KG1 (cell line): ENCODE results near the gene PHF21A.

Experiments
- DNase-seq: peaks from one replicate; lab custom pipeline; 2025; lab: John Stamatoyannopoulos, UW

Gene PHF21A

GRCh38 chr11:46075928-46076327 lies 45.3 kb downstream of the PHF21A start:
- DNase-seq, result no peak

- DNase-seq, result no peak
Measured at GRCh38 chr11:46075168-46075567, 46.1 kb downstream of the PHF21A start.

GRCh38 chr11:46073632-46074031 lies 47.6 kb downstream of the PHF21A start:
- DNase-seq, result no peak

DNA sequence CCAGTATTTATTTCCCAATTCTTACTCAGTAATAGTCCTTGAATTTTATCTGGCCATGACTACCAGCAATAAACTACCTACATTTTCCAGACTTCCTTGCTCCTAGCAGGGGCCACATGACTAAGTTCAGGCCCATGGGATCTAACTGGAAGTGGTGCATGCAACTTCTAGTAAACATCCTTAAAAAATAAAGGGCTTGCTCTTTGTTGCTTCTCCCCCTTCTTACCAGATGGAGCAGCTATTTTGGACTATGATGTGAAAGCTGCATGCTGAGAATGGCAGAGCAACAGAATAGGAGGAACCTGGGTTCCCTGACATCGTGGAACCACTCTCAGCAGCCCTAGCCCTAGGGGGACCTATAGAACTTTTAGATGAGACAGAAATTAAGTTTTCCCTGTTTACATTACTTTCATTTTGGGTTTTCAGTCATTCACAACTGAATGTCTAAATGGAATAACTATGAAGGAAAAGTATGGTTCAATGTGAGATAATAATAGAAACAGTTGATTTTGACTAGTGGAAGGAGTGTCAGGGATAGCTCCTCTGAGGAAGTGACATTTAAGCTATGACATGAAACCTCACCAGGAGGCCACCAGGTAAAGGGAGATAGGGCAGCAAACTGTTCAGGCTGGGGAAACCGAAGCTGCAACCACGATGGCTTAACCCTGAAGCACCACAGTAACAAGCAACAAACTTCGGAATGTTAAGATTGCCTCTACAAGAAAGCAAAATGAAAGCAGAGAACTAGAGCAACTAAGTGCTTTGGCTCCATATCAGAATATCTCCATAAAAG lies 48.9 kb downstream of the PHF21A start:
- DNase-seq, result no peak

- DNase-seq, result no peak
Measured at GRCh38 chr11:46071091-46071490, 50.2 kb downstream of the PHF21A start.

DNA sequence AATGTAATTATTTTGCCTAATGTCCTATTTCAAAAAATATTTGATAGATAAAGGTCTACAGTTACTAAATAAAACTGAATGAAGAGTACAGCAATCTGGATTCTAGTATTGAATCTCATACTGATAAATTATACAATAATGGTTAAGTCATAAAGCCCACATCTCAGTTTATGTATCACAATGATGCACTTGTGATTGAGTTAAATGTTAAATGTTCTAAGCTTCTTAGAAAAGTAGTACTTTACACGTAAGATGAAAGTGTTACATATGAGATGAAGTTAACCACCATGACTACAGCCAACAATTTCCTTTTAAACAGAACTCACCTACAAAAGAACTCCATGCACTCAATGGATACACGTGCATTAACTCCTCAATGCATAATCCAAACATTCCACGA lies 51.7 kb downstream of the PHF21A start:
- no peak for DNase-seq

GRCh38 chr11:46066335-46066734 lies 54.9 kb downstream of the PHF21A start:
- no peak for DNase-seq

GRCh38 chr11:46065681-46066080 lies 55.6 kb downstream of the PHF21A start:
- DNase-seq, result no peak

GRCh38 chr11:46064221-46064620 lies 57.0 kb downstream of the PHF21A start:
- DNase-seq, result no peak

- DNase-seq, result no peak
Measured at GRCh38 chr11:46063138-46063537, 58.1 kb downstream of the PHF21A start.

DNA sequence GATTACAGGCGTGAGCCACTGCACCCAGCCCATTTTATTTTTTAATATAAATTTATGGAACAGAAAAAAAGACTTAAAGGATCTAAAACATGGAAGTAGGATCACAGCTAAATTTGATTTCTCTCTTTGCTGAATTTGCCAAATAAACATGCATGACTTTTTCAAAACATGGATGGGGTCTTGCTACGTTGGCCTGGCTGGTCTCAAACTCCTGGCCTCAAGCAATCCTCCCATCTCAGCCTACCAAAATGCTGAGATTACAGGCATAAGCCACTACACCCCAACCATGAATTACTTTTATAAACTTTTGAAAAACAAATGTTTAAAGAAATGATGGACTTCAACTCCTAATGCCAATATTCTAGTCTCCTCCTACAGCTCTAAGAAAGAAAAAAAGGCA lies 61.2 kb downstream of the PHF21A start:
- no peak for DNase-seq

DNA sequence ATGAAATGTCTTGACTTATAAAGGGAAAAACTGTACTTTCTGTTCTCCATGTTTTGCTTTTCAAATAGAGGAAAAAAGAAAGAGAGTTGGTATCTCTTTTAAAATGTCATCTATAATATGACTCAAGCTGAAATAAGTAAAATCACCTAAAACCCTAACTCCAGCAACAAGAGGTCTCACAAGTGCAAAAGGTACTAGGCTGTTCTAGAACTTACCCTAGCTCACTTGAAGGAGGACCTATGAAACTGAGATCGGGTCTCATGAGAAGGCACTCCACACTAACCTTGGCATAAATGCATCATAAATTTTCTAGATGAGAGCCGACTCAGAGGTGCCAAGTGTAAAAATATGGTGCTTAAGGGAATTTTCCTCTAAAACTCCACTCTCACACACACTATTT lies 63.8 kb downstream of the PHF21A start:
- DNase-seq, result no peak

GRCh38 chr11:46055371-46055770 lies 65.9 kb downstream of the PHF21A start:
- no peak for DNase-seq

- no peak for DNase-seq
Measured at GRCh38 chr11:46051102-46051501, 70.2 kb downstream of the PHF21A start.

GRCh38 chr11:46050662-46051061 lies 70.6 kb downstream of the PHF21A start:
- DNase-seq, result no peak

DNA sequence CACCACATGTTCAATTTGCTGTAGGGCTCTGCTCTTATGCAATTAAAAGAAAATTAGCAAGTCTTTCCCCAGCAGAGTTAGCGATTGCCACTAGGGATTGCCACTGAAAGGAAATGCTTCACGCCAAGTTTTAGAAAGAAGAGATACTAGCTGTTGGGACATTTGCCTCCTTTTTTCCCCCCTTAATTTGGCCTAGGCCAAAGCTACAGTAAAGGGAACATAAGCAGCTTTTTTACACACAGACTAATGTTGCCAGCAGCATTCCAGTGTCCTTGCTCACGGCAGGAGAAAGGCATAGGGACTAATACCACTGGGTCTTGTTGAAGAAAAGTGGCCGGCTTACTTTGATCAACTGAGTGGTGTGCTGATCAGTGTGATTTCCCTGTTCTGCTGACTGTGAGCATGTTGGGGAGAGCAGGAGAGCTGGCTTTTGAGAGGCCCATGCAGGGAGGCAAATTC lies 71.2 kb downstream of the PHF21A start:
- no peak for DNase-seq

- no peak for DNase-seq
Measured at GRCh38 chr11:46049325-46049897, 71.8 kb downstream of the PHF21A start.

- no peak for DNase-seq
Measured at GRCh38 chr11:46048198-46048597, 73.1 kb downstream of the PHF21A start.

GRCh38 chr11:46047520-46047919 lies 73.7 kb downstream of the PHF21A start:
- DNase-seq, result no peak

DNA sequence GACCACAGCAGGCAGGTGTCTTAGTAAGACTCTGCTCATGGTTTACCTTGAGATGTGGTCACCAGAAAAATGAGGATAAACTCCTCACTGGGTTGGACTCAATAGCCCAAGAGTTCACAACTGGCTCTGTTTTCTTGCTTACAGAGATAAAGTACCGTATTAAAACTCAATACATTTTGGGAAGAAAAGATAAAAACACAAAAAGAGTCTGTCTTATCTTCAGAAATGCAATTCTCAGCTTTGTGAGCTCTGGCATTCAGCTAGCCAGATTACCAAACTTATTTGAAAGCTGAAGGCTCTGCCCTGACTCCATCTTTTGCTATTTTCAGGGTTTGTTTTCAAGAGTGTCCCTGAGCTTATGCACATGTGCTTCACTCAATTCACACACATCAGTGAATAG lies 75.4 kb downstream of the PHF21A start:
- DNase-seq, result no peak

DNA sequence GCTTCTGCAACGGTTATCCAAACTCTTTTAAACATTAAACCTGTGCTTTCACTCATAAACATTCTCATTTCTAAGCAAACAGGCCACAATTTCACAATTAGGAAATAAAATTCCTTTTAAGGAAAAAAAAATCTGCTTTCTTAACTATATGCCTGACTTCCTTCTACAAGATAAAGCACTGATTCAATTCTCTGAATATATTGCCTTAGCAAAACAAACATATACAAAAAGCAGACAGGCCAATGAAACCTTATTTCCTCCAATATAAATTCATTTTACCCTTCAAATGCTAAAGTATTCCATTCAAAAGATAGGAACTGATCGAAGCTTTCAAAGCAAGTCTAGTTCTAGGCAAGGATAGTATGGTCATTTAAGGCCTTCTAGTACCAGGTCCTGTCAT lies 76.7 kb downstream of the PHF21A start:
- no peak for DNase-seq

DNA sequence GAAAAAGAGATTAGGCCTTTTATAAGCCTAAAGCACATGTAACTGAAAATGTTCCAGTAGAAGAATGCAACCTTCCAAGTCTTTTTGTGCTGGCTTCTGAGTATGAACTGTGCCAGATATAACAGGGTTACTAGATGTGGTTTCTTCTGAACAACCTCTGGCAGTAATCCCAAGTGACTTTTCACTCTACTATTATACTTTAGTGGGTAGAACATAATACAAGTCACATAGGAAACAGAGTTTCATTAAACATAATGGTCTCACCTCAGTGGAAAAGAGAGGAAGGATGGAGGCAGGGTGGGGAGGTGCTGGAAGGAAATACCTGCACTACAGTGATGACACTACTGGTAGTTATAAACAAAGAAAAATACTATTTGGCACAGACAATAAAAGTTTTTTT lies 81.3 kb downstream of the PHF21A start:
- no peak for DNase-seq

GRCh38 chr11:46038529-46038928 lies 82.7 kb downstream of the PHF21A start:
- DNase-seq, result no peak

- DNase-seq, result no peak
Measured at GRCh38 chr11:46036969-46037368, 84.3 kb downstream of the PHF21A start.
